OCI-LY3 (cell line): ENCODE measurements around the gene C1QTNF12.

Source experiments
- H2AFZ ChIP-seq: fragments of 200-600, 300-600 bp; shearing (Covaris generic); 2 replicates; pipeline ENCODE4 v1.6.0; 2014; ENCODE audit warnings: antibody characterized with exemption, low read depth, low read length
- H3K27ac ChIP-seq: fragments of 200-600, 300-600 bp; sonication (generic); 2 replicates; pipeline ENCODE4 v1.5.1; 2014; ENCODE audit warnings: mild to moderate bottlenecking, low read length, moderate library complexity, mixed read lengths
- H3K27me3 ChIP-seq: fragments of 200-600, 300-600 bp; sonication (generic); 2 replicates; pipeline ENCODE4 v1.6.1; 2014; ENCODE audit warnings: low read depth, low read length, mixed read lengths
- H3K36me3 ChIP-seq: fragments of 200-600, 300-600 bp; sonication (generic); replicated peaks from 2 replicates; pipeline ENCODE3; 2014; ENCODE audit warnings: low read depth, low read length, mixed read lengths
- H3K4me1 ChIP-seq: fragments of 300-600, 200-600 bp; sonication (generic); 2 replicates; pipeline ENCODE4 v1.6.1; 2014; ENCODE audit warnings: low read length, mixed read lengths
- H3K4me2 ChIP-seq: fragments of 200-600, 300-600 bp; sonication (generic); 2 replicates; pipeline ENCODE4 v1.6.1; 2014; ENCODE audit warnings: low read length, mixed read lengths
- H3K4me3 ChIP-seq: fragments of 300-600, 200-600 bp; sonication (generic); 2 replicates; pipeline ENCODE4 v1.5.1; 2014; ENCODE audit warnings: antibody characterized with exemption, mild to moderate bottlenecking, low read length, moderate library complexity
- H3K79me2 ChIP-seq: fragments of 300-600, 200-600 bp; shearing (Covaris generic); 2 replicates; pipeline ENCODE4 v1.6.1; 2014; ENCODE audit warnings: mild to moderate bottlenecking, low read length, mixed read lengths
- H3K9ac ChIP-seq: fragments of 300-600, 200-600 bp; shearing (Covaris generic); 2 replicates; pipeline ENCODE4 v1.6.0; 2014; ENCODE audit warnings: mild to moderate bottlenecking, low read length, moderate library complexity
- H3K9me3 ChIP-seq: fragments of 200-600, 300-600 bp; shearing (Covaris generic); 2 replicates; pipeline ENCODE4 v1.6.1; 2014; ENCODE audit warnings: low read length, mixed read lengths; ENCODE audit not compliant: insufficient read depth
- H4K20me1 ChIP-seq: fragments of 200-600, 300-600 bp; sonication (generic); 2 replicates; pipeline ENCODE4 v1.6.1; 2016; ENCODE audit warnings: low read length, mixed read lengths; ENCODE audit not compliant: insufficient read depth
- CTCF ChIP-seq: fragments of 200-600, 300-600 bp; sonication (generic); IDR thresholded peaks from 2 replicates; pipeline ENCODE4 v1.5.1; 2014; ENCODE audit warnings: antibody characterized with exemption, low read length, low read depth
- EZH2phosphoT487 ChIP-seq: fragments of 200-600 bp; shearing (Covaris generic); IDR thresholded peaks from 2 replicates; pipeline ENCODE4 v1.6.1; 2018; ENCODE audit warnings: antibody characterized with exemption, mixed run types, low read depth

Gene C1QTNF12

GRCh38 chr1:1280782-1281481 lies 34.4 kb upstream of the C1QTNF12 start:
- Histone ChIP-seq H3K27ac (no peak overlapping the region), H3K4me2 (no peak overlapping the region), H3K27me3 (no peaks in the 10 kb centered on the region), H3K9ac (no peak overlapping the region), H3K4me1 (peaks cover 3% of the 10 kb centered on the region; the same call in 1 of the 2 replicates), H3K9me3 (no peaks in the 10 kb centered on the region), H4K20me1 (no peaks in the 10 kb centered on the region), H3K79me2 (no peaks in the 10 kb centered on the region), H3K36me3 (no peaks in the 10 kb centered on the region), H2AFZ (no peak overlapping the region), H3K4me3 (no peak overlapping the region)
- no peak for TF ChIP-seq CTCF
- no peak for TF ChIP-seq EZH2phosphoT487

GRCh38 chr1:1279028-1279427 lies 32.5 kb upstream of the C1QTNF12 start:
- Histone ChIP-seq H3K9me3 (no peaks in the 10 kb centered on the region), H4K20me1 (no peaks in the 10 kb centered on the region), H3K36me3 (no peaks in the 10 kb centered on the region), H2AFZ (no peak overlapping the region), H3K79me2 (no peaks in the 10 kb centered on the region), H3K4me2 (no peak overlapping the region), H3K4me1 (peaks cover 7% of the 10 kb centered on the region; the same call in 1 of the 2 replicates), H3K9ac (no peak overlapping the region), H3K27me3 (no peaks in the 10 kb centered on the region), H3K4me3 (no peak overlapping the region), H3K27ac (no peak overlapping the region)
- TF ChIP-seq EZH2phosphoT487 (no peak), CTCF (no peak)

DNA sequence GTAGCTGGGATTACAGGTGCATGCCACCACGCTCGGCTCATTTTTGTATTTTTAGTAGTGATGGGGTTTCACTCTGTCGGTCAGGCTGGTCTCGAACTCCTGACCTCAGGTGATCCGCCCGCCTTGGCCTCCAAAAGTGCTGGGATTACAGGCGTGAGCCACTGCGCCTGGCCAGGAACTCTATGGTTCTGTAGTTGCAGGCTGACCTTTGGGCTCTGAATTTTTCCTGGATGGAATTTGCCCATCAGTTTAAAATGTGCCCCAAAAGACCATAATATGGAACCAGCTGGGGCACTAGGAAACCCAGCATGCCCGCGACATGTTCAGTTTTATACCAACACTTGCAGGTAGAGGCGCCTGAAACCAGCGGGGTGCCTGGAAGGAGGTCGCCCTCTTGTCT lies 32.1 kb upstream of the C1QTNF12 start:
- H3K9me3 ChIP-seq = no peaks in the 10 kb centered on the region
- TF ChIP-seq EZH2phosphoT487 = no peak
- no peak for TF ChIP-seq CTCF

DNA sequence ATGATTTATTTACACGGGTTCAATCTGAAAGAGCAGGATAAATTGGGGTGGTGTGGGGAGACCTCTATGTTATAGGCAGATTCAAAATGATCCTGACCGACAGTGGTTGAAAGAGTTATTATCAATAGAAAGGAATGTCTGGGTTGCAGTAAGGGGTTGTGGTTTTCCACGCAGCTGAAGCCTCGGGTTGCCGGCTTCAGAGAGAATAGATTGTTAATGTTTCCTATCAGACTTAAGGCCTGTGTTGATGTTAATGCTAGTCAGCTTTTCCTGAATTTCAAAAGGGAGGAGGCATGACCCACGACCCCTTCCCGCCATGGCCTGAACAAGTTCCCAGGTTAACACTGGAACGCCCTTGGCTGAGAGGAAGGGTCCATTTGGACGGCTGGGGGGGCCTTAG lies 29.3 kb upstream of the C1QTNF12 start:
- no peaks in the 10 kb centered on the region for H3K9me3 ChIP-seq
- peaks cover 10% of the 10 kb centered on the region for H3K36me3 ChIP-seq
- H3K79me2 ChIP-seq = peaks cover 28% of the 10 kb centered on the region
- H3K4me2 ChIP-seq = no peak overlapping the region
- H3K27me3 ChIP-seq = no peaks in the 10 kb centered on the region
- no peak overlapping the region for H3K27ac ChIP-seq
- H3K4me1 ChIP-seq = peaks cover 19% of the 10 kb centered on the region
- no peak overlapping the region for H2AFZ ChIP-seq
- no peak overlapping the region for H3K9ac ChIP-seq
- peaks cover 20% of the 10 kb centered on the region for H4K20me1 ChIP-seq
- TF ChIP-seq EZH2phosphoT487 = no peak
- TF ChIP-seq CTCF = no peak
- no peak overlapping the region for H3K4me3 ChIP-seq

More for the DNA sequence above, 32.1 kb upstream of the C1QTNF12 start:
- Histone ChIP-seq H3K4me2 (no peak overlapping the region), H3K79me2 (peaks cover under 1% of the 10 kb centered on the region; the same call in 1 of the 2 replicates), H3K36me3 (no peaks in the 10 kb centered on the region), H3K9ac (no peak overlapping the region), H3K4me1 (peaks cover 5% of the 10 kb centered on the region; the same call in 1 of the 2 replicates), H2AFZ (no peak overlapping the region), H3K27ac (no peak overlapping the region), H3K27me3 (no peaks in the 10 kb centered on the region), H4K20me1 (no peaks in the 10 kb centered on the region), H3K4me3 (no peak overlapping the region)
